Activated naive CD8-positive, alpha-beta T cell (primary cell): ENCODE measurements around the gene RFX8.
"Not testable (repeated sequence)": the region's sequence is repeated elsewhere in the genome, so short reads cannot be mapped to it uniquely, and the experiment has no call there.

Experiments
- H3K27ac Mint-ChIP-seq: one replicate; pipeline ENCODE4 v1.8.0; 2021; ENCODE audit warnings: mixed read lengths
- H3K27me3 Mint-ChIP-seq: one replicate; pipeline ENCODE4 v1.8.0; 2021; ENCODE audit warnings: mixed read lengths
- H3K36me3 Mint-ChIP-seq: one replicate; pipeline ENCODE4 v1.8.0; 2021; ENCODE audit warnings: mixed read lengths
- H3K4me1 Mint-ChIP-seq: one replicate; pipeline ENCODE4 v1.8.0; 2021; ENCODE audit warnings: low read depth, mixed read lengths
- H3K4me3 Mint-ChIP-seq: one replicate; pipeline ENCODE4 v1.8.0; 2021; ENCODE audit warnings: mild to moderate bottlenecking, mixed read lengths
- H3K9me3 Mint-ChIP-seq: one replicate; pipeline ENCODE4 v1.8.0; 2021; ENCODE audit warnings: low read depth, mixed read lengths

The RFX8 gene

GRCh38 chr2:101439716-101440115 is 35.2 kb downstream of the RFX8 start:
- Mint-ChIP-seq H3K36me3 (peaks cover 2% of the 10 kb centered on the region), H3K27ac (no peak overlapping the region), H3K4me3 (no peak overlapping the region), H3K9me3 (no peaks in the 10 kb centered on the region), H3K27me3 (no peaks in the 10 kb centered on the region), H3K4me1 (peaks cover 16% of the 10 kb centered on the region)

- H3K9me3 Mint-ChIP-seq, H3K4me3 Mint-ChIP-seq, H3K27me3 Mint-ChIP-seq, H3K27ac Mint-ChIP-seq, H3K36me3 Mint-ChIP-seq: not testable (repeated sequence)
- peaks cover 16% of the 10 kb centered on the region for H3K4me1 Mint-ChIP-seq
Measured at GRCh38 chr2:101438555-101438954, 36.4 kb downstream of the RFX8 start.

- H3K36me3 Mint-ChIP-seq: no peaks in the 10 kb centered on the region
- H3K4me1 Mint-ChIP-seq: no peaks in the 10 kb centered on the region
- no peaks in the 10 kb centered on the region for H3K9me3 Mint-ChIP-seq
- H3K27ac Mint-ChIP-seq: no peak overlapping the region
- no peaks in the 10 kb centered on the region for H3K27me3 Mint-ChIP-seq
- H3K4me3 Mint-ChIP-seq: no peak overlapping the region
Measured at GRCh38 chr2:101435001-101435862, 39.7 kb downstream of the RFX8 start.

GRCh38 chr2:101433465-101433864 is 41.4 kb downstream of the RFX8 start:
- no peak overlapping the region for H3K27ac Mint-ChIP-seq
- H3K9me3 Mint-ChIP-seq: no peaks in the 10 kb centered on the region
- no peaks in the 10 kb centered on the region for H3K36me3 Mint-ChIP-seq
- no peak overlapping the region for H3K4me3 Mint-ChIP-seq
- no peaks in the 10 kb centered on the region for H3K4me1 Mint-ChIP-seq
- H3K27me3 Mint-ChIP-seq: no peaks in the 10 kb centered on the region

- Mint-ChIP-seq H3K4me1 (no peaks in the 10 kb centered on the region), H3K9me3 (no peaks in the 10 kb centered on the region), H3K27ac (no peak overlapping the region), H3K27me3 (no peaks in the 10 kb centered on the region), H3K4me3 (no peak overlapping the region), H3K36me3 (no peaks in the 10 kb centered on the region)
Measured at GRCh38 chr2:101432411-101433181, 42.3 kb downstream of the RFX8 start.

GRCh38 chr2:101431486-101431885 is 43.4 kb downstream of the RFX8 start:
- Mint-ChIP-seq H3K9me3 (no peaks in the 10 kb centered on the region), H3K4me1 (no peaks in the 10 kb centered on the region), H3K4me3 (no peak overlapping the region), H3K27ac (no peak overlapping the region), H3K27me3 (no peaks in the 10 kb centered on the region), H3K36me3 (no peaks in the 10 kb centered on the region)

GRCh38 chr2:101430156-101430555 is 44.8 kb downstream of the RFX8 start:
- Mint-ChIP-seq H3K36me3 (no peaks in the 10 kb centered on the region), H3K4me1 (no peaks in the 10 kb centered on the region), H3K4me3 (no peak overlapping the region), H3K27me3 (no peaks in the 10 kb centered on the region), H3K27ac (no peak overlapping the region), H3K9me3 (no peaks in the 10 kb centered on the region)

- Mint-ChIP-seq H3K36me3 (no peaks in the 10 kb centered on the region), H3K4me3 (no peak overlapping the region), H3K27me3 (no peaks in the 10 kb centered on the region), H3K9me3 (no peaks in the 10 kb centered on the region), H3K4me1 (no peaks in the 10 kb centered on the region), H3K27ac (no peak overlapping the region)
Measured at GRCh38 chr2:101429453-101429852, 45.5 kb downstream of the RFX8 start.

- Mint-ChIP-seq H3K4me3 (no peak overlapping the region), H3K36me3 (no peaks in the 10 kb centered on the region), H3K27me3 (no peaks in the 10 kb centered on the region), H3K27ac (no peak overlapping the region), H3K4me1 (no peaks in the 10 kb centered on the region), H3K9me3 (no peaks in the 10 kb centered on the region)
Measured at GRCh38 chr2:101428422-101429176, 46.3 kb downstream of the RFX8 start.

GRCh38 chr2:101427743-101428142 is 47.2 kb downstream of the RFX8 start:
- Mint-ChIP-seq H3K4me3 (no peak overlapping the region), H3K4me1 (no peaks in the 10 kb centered on the region), H3K9me3 (no peaks in the 10 kb centered on the region), H3K27ac (no peak overlapping the region), H3K27me3 (no peaks in the 10 kb centered on the region), H3K36me3 (no peaks in the 10 kb centered on the region)

GRCh38 chr2:101427240-101427639 is 47.7 kb downstream of the RFX8 start:
- no peaks in the 10 kb centered on the region for H3K36me3 Mint-ChIP-seq
- no peaks in the 10 kb centered on the region for H3K27me3 Mint-ChIP-seq
- no peak overlapping the region for H3K27ac Mint-ChIP-seq
- H3K4me3 Mint-ChIP-seq: no peak overlapping the region
- H3K4me1 Mint-ChIP-seq: no peaks in the 10 kb centered on the region
- H3K9me3 Mint-ChIP-seq: no peaks in the 10 kb centered on the region

GRCh38 chr2:101426822-101427221 is 48.1 kb downstream of the RFX8 start:
- H3K36me3 Mint-ChIP-seq: no peaks in the 10 kb centered on the region
- no peaks in the 10 kb centered on the region for H3K27me3 Mint-ChIP-seq
- no peak overlapping the region for H3K4me3 Mint-ChIP-seq
- H3K27ac Mint-ChIP-seq: no peak overlapping the region
- no peaks in the 10 kb centered on the region for H3K9me3 Mint-ChIP-seq
- no peaks in the 10 kb centered on the region for H3K4me1 Mint-ChIP-seq

GRCh38 chr2:101420623-101421022 is 54.3 kb downstream of the RFX8 start:
- H3K4me3 Mint-ChIP-seq: no peak overlapping the region
- H3K27me3 Mint-ChIP-seq: no peaks in the 10 kb centered on the region
- no peak overlapping the region for H3K27ac Mint-ChIP-seq
- H3K4me1 Mint-ChIP-seq: no peaks in the 10 kb centered on the region
- no peaks in the 10 kb centered on the region for H3K36me3 Mint-ChIP-seq
- H3K9me3 Mint-ChIP-seq: no peaks in the 10 kb centered on the region

- no peak overlapping the region for H3K4me3 Mint-ChIP-seq
- no peak overlapping the region for H3K27ac Mint-ChIP-seq
- H3K9me3 Mint-ChIP-seq: no peaks in the 10 kb centered on the region
- no peaks in the 10 kb centered on the region for H3K27me3 Mint-ChIP-seq
- no peaks in the 10 kb centered on the region for H3K4me1 Mint-ChIP-seq
- H3K36me3 Mint-ChIP-seq: no peaks in the 10 kb centered on the region
Measured at GRCh38 chr2:101419096-101419663, 55.7 kb downstream of the RFX8 start.
